NCI-H510A treated with DMSO at 0.1 percent for 48 hours (cell line): ENCODE data around the gene SULT4A1.
A peak's percentile ranks its signal among the peaks of the same experiment; 100 is the strongest.

Experiments
- DNase-seq: peaks from one replicate; lab custom pipeline; 2025; lab: John Stamatoyannopoulos, UW

SULT4A1 gene

GRCh38 chr22:43828725-43828997 is 33.7 kb downstream of the SULT4A1 start:
- no peak for DNase-seq

DNA sequence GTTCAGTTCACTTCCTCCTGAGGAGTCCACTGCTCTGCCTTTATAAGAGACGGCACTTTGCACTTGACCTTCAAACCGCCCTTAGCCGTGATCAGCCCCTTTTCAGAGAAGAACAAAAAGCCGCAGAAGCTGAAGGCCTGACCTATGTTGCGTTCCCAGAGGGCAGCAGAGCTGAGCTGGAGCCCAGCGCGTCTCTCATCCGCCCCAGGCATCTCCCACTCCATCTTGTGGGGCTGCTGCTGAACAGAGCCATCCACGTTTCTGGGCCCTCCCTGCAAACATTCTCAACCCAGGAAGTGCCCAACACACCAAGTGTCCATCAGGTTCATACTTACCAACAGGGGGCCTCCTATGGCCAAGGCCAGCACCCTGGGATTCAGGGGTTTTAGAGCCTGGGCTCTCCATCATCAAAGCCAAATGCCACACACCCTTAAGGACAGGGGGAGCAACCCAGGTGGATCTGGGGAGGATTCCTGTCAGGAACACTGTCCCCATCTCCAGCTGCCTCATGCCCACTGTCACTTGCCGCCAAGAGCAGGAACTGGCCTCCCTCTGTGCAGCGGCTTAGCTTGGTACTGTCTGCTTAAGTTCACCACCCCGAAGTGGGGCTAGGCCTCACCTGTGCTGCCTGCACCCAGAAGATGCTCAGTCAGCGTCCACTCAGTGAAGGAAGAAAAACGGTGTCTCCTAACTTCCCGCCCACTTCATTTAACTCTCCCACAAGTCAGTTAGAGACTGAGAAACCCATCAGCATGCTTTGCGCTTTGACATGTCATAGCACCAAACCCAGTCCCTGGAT is 34.2 kb downstream of the SULT4A1 start:
- no peak for DNase-seq

DNA sequence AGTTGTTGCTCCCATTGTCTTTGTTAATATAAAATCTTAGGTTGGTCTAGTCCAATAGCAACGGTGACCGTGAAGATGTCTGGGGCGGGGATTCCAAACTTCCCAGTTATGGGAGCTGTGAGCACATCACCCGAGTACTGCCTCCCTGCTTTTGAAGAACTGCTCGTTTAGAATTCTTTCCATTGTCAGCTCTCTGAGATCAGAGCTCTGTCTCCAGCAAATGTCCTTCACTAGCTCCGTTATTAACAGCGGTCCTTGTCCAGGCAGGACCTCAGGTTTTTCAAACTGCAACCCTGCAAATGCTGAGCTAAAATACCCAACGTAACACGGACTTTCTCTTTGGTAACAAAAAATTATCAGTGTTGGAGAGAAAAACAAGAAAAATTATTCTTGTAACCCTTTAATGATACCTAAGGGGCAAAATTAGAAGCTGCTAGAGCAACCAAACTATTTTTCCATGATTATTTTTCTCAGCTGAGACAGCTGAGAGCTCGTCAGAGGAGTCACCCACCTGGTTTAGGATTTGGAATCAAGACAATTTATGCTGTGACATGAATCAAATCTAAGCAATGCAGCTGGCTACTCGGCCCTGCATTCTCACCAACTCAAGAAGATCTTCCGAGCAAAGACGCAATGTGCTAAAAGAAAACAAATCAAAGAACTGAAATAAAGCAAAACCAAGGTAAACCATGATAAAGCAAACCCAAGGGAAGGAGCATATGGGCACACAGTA is 35.1 kb downstream of the SULT4A1 start:
- no peak for DNase-seq

GRCh38 chr22:43826142-43827002 is 35.9 kb downstream of the SULT4A1 start:
- peak; percentile 41 for DNase-seq

- no peak for DNase-seq
These were observed 36.7 kb downstream of the SULT4A1 start for GRCh38 chr22:43825651-43826050.

- DNase-seq = no peak
These were observed 37.4 kb downstream of the SULT4A1 start for GRCh38 chr22:43824724-43825420.

GRCh38 chr22:43823911-43824665 is 38.2 kb downstream of the SULT4A1 start:
- DNase-seq = no peak

DNA sequence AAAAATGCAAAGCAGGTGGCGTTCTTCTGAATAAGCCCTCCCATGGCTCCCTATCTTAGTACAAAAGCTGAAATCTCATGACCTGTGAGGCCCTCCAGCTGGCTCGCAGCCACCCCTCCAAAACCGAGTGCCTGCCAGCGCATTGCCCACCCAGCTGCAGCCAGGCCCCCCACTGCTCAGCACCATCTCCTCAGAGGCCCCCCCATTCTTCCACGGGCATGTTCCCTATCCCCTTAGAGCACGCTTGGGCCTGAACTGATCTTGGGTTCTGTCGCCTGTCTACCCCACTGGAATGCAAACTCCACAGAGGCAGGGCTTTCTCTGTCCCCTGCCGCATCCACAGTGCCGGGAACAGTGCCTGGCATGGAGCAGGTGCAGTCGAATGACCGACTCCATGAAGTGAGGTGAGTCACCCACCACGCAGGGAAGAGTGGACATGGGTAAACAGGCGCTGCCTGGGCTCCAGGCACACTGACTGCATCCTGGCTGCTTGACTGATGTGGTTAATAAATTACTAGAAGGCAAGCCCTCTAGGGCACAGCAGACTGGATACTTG is 38.9 kb downstream of the SULT4A1 start:
- no peak for DNase-seq

DNA sequence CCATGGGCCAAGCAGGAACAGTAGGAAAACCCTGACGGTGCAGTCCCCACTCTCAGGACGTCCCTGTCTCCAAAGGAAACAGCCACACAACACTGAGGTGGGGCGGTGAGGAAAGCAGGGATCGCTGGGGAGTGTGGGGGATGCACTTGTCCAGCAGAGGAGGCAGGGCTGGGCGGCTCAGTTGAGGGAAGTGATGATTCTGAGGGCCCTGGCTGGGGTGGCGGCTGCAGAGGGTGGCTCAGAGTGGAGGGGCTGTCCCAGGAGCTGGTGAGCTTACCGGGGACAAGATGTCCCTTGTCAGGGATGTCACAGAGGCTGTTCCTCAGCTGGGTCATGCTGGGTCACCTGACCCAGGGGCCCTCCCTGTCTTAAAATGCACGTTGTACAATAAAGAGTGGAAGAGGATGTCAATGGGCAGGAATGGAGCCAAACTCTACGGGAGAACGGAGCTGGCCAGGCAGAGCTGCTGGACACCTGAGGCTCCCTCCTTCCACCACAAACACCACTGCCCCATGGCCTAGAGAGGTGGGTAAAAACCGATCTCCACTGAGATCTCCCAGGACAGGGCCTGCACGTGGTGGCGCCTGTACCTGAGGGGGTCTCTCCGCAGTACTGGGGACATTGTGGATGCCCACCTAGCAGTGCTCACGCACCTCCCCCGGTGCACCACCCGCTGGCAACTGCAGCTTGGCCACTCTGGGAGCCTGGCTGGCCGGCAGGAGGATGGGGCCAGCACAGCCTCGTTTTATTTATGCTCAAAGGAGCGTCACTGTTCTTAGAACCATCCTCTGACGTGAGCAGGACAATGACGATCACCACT is 40.5 kb downstream of the SULT4A1 start:
- DNase-seq = no peak

GRCh38 chr22:43820651-43821305 is 41.5 kb downstream of the SULT4A1 start:
- DNase-seq = peak; percentile 5

DNA sequence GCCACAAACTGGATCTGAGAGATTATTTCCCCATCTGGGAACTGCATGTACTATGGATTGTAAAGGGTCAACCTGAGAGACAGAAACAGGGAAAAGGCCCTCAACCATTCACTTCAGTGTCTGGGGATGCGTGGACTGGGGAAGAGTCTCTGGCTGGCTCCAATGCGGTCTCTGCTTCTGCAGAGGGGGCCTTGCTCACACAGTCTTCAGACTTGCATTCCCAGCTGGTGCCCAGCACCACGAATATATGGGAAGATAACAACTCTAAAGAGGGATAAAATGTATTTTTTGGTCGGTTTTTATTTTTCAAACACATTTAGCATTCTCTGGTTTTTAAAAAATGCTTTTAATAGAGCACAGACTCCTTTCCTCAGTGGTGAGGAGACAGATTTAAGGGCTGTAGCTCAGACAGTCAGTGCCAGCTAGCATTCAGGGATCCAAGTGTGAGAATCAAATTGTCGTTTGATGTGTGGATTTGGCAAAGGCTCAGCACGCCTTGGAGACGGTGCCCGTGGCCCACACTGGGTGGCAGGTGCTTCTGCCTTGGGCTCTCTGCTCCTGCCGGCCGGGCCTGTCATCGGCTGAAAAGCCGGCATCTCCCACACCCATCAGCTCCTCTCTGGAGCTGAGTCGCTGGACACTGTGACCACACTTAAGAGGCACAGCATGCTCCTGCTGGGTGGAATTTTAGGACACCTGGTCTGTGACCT is 42.2 kb downstream of the SULT4A1 start:
- DNase-seq = no peak

DNA sequence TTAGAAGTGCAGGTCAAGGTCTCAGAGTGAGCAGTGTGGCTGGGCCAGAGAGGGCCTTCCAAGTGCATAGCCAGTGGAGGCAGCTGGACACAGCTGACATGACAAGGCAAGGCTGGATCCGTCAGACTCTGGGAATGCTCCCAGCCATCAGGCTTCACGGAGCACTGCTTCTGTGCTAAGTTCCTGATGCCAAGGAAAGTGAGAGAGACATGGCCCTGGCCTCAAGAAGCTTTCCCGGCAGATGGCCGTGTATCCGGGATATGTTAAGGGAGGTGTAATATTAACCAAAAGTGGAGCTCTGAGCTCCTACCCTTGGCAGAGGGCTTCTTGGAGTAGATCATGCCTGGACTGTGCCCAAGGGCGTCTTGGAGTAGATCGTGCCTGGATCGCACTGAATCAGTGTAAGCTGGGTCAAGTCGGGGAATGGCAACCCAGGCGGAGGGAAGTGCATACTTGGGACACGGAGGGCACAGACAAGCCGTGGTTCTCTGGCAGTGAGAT is 42.8 kb downstream of the SULT4A1 start:
- no peak for DNase-seq

DNA sequence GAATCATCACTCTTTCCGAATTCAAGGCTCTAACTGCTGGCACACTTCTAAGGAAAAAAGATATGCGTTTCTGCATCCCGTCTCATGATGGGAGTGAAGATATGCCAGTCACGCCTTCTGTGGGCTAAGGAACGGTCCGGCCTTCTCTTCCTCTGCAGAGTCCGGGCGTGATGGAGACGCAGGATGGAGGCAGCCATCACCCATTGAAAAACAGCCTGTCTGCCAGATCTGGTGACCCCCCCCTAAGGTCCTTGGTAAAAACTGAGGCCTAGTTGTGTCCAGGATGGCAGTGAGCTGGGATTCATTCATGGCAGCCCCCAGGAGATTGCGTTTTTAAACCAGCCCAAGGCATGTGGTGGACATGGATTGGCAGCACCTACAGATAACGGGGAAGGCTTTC is 43.3 kb downstream of the SULT4A1 start:
- DNase-seq = no peak

- DNase-seq = no peak
These were observed 44.9 kb downstream of the SULT4A1 start for GRCh38 chr22:43817402-43817801.

- DNase-seq = no peak
These were observed 48.0 kb downstream of the SULT4A1 start for GRCh38 chr22:43814264-43814663.

- no peak for DNase-seq
These were observed 49.4 kb downstream of the SULT4A1 start for GRCh38 chr22:43812890-43813289.

GRCh38 chr22:43812149-43812842 is 50.0 kb downstream of the SULT4A1 start, which contains the start of gene EFCAB6:
Gene EFCAB6, minus strand, starts transcription at chr22:43812305. Its CDS starts 29,987 bp downstream, at chr22:43782318.
- DNase-seq = peak; percentile 72

GRCh38 chr22:43811777-43812148 is 50.5 kb downstream of the SULT4A1 start:
- no peak for DNase-seq
